Measurements from ENCODE around the gene MBD2. TPM values are rescaled to one million over a fixed set of nuclear protein-coding genes. Genes with fewer than 3 reads are reported as not detected.

MBD2 gene
- total RNA-seq, 3 donors from 2014 or later (not counting 1 experiment from before 2014, with no cell fraction given), result 74.8 to 107 (median 92.3) TPM

DNA sequence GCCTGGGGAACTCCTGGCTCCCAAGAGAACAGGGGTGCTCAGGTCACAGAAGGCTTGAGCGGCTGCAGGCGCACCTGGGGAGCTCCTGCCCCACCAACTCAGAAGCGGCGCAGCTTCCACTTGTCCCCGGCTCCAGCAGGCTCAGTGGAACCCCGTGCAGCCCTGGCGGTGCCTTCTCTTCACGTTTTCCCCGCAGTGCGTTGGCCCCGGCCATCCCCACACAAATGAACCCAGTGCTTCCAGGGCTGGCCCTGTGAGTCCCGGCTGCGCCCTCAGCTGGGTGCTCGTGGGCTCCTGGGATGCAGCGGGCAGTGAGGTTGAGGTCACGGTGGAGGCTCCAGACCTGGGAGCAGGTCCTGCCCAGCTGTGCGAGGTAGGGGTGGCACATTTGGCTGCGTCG lies 17.9 kb upstream of the MBD2 start:
- Histone ChIP-seq H3K27ac (ENCODE audit: low read length) (no peak overlapping the region), H3K4me3 (ENCODE audit: low read length) (no peak overlapping the region), H3K36me3 (ENCODE audit: control insufficient read depth, insufficient read depth, low read length) (no peaks in the 10 kb centered on the region), H3K9me3 (ENCODE audit: control insufficient read depth, insufficient read depth, low read length) (no peaks in the 10 kb centered on the region), H3K27me3 (ENCODE audit: control insufficient read depth, insufficient read depth, low read length) (no peaks in the 10 kb centered on the region), H3K4me1 (ENCODE audit: control insufficient read depth, insufficient read depth, low read length) (peaks cover 4% of the 10 kb centered on the region)
- ATAC-seq (no peak), DNase-seq (no peak)
- Mint-ChIP-seq H3K27ac (no peak overlapping the region), H3K9me3 (no peaks in the 10 kb centered on the region), H3K36me3 (no peaks in the 10 kb centered on the region), H3K27me3 (ENCODE audit: low read depth in 2 of 2) (peaks cover 10 to 16% of the 10 kb centered on the region in 2 donors), H3K4me1 (no peaks in the 10 kb centered on the region), H3K4me3 (no peak overlapping the region)
- intact Hi-C loops (cut with micrococcal nuclease), result no loop called here
- TF ChIP-seq, protein P1, sequence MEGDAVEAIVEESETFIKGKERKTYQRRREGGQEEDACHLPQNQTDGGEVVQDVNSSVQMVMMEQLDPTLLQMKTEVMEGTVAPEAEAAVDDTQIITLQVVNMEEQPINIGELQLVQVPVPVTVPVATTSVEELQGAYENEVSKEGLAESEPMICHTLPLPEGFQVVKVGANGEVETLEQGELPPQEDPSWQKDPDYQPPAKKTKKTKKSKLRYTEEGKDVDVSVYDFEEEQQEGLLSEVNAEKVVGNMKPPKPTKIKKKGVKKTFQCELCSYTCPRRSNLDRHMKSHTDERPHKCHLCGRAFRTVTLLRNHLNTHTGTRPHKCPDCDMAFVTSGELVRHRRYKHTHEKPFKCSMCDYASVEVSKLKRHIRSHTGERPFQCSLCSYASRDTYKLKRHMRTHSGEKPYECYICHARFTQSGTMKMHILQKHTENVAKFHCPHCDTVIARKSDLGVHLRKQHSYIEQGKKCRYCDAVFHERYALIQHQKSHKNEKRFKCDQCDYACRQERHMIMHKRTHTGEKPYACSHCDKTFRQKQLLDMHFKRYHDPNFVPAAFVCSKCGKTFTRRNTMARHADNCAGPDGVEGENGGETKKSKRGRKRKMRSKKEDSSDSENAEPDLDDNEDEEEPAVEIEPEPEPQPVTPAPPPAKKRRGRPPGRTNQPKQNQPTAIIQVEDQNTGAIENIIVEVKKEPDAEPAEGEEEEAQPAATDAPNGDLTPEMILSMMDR (IDR thresholded peaks at IDR 0.05), result no peak
- WGBS (ENCODE audit: insufficient coverage), result 95% methylated on average over 19 of the region's 19 CpGs

DNA sequence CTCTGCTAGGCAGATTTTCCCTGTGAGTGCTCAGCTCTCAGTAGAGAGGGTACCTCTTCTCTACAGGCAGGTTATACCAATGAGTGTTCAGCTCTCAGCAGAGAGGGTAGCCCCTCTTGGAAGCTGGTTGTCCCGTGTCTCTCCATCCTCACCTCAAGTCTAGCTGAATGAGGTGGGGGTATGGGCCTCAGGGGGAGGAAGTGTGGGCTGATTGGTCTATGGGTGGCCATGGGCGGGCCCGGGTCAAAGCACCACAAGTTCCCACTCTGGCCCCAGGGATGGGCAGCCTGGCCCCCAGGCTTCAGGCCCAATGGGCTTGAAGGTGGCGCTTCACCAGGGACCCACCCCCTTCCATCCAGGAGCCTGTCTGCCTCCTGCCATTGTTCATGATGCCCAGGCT lies 17.0 kb upstream of the MBD2 start:
- ATAC-seq, result no peak
- no peak overlapping the region for H3K4me3 Mint-ChIP-seq
- no peak for DNase-seq
- no peaks in the 10 kb centered on the region for H3K27me3 ChIP-seq (ENCODE audit: control insufficient read depth, insufficient read depth, low read length)
- no peaks in the 10 kb centered on the region for H3K36me3 ChIP-seq (ENCODE audit: control insufficient read depth, insufficient read depth, low read length)
- H3K27ac Mint-ChIP-seq, result no peak overlapping the region
- H3K4me3 ChIP-seq (ENCODE audit: low read length), result no peak overlapping the region
- no peaks in the 10 kb centered on the region for H3K36me3 Mint-ChIP-seq
- H3K27me3 Mint-ChIP-seq (ENCODE audit: low read depth in 2 of 2), result peaks cover 13 to 20% of the 10 kb centered on the region in 2 donors
- H3K9me3 Mint-ChIP-seq, result no peaks in the 10 kb centered on the region
- TF ChIP-seq, protein P1 (IDR thresholded peaks at IDR 0.05), result no peak
- peaks cover 4% of the 10 kb centered on the region for H3K4me1 ChIP-seq (ENCODE audit: control insufficient read depth, insufficient read depth, low read length)
- H3K9me3 ChIP-seq (ENCODE audit: control insufficient read depth, insufficient read depth, low read length), result no peaks in the 10 kb centered on the region
- no peaks in the 10 kb centered on the region for H3K4me1 Mint-ChIP-seq
- WGBS (ENCODE audit: insufficient coverage), result 94% methylated on average over 4 of the region's 4 CpGs
- H3K27ac ChIP-seq (ENCODE audit: low read length), result no peak overlapping the region
- intact Hi-C loops (cut with micrococcal nuclease), result no loop called here

- peaks cover 4% of the 10 kb centered on the region for H3K4me1 ChIP-seq (ENCODE audit: control insufficient read depth, insufficient read depth, low read length)
- no peaks in the 10 kb centered on the region for H3K36me3 Mint-ChIP-seq
- DNase-seq, result no peak
These were observed 16.2 kb upstream of the MBD2 start for GRCh38 chr18:54240629-54241107.

More at GRCh38 chr18:54240629-54241107, 16.2 kb upstream of the MBD2 start:
- Histone ChIP-seq H3K9me3 (ENCODE audit: control insufficient read depth, insufficient read depth, low read length) (no peaks in the 10 kb centered on the region), H3K4me3 (ENCODE audit: low read length) (no peak overlapping the region), H3K27ac (ENCODE audit: low read length) (no peak overlapping the region), H3K27me3 (ENCODE audit: control insufficient read depth, insufficient read depth, low read length) (no peaks in the 10 kb centered on the region), H3K36me3 (ENCODE audit: control insufficient read depth, insufficient read depth, low read length) (no peaks in the 10 kb centered on the region)
- peaks cover 14 to 28% of the 10 kb centered on the region in 2 donors for H3K27me3 Mint-ChIP-seq (ENCODE audit: low read depth in 2 of 2)
- H3K4me3 Mint-ChIP-seq, result no peak overlapping the region
- H3K9me3 Mint-ChIP-seq, result no peaks in the 10 kb centered on the region
- ATAC-seq, result no peak
- H3K27ac Mint-ChIP-seq, result no peak overlapping the region
- WGBS (ENCODE audit: insufficient coverage), result 83% methylated on average over 13 of the region's 13 CpGs
- intact Hi-C loops (cut with micrococcal nuclease), result no loop called here
- TF ChIP-seq, protein P1 (IDR thresholded peaks at IDR 0.05), result no peak
- H3K4me1 Mint-ChIP-seq, result no peaks in the 10 kb centered on the region

All from natural killer cell (primary cell).